Thyroid gland (tissue), 4 donors: ENCODE measurements around the gene ARNT2.

ENCODE experiments used
- CTCF ChIP-seq, 6 experiments: fragments of 200-600 bp in 3 of 6; fragments of 450-650 bp in 3 of 6; sonication (generic) in 3 of 6; IDR thresholded peaks; one replicate each; pipeline ENCODE4 v1.5.1; 2016 to 2019; ENCODE audit warnings: antibody characterized with exemption in 6 of 6, mild to moderate bottlenecking in 2 of 6, inconsistent platforms in 1 of 6, moderate library complexity in 1 of 6
- POLR2A ChIP-seq, 2 donors: fragments of 450-650 bp; IDR thresholded peaks; one replicate each; pipeline ENCODE4 v1.6.1; 2017; ENCODE audit warnings: antibody characterized with exemption in 2 of 2, mild to moderate bottlenecking in 2 of 2, moderate library complexity in 1 of 2

- TF ChIP-seq POLR2A (IDR thresholded peaks at IDR 0.05) (no peak), CTCF (IDR thresholded peaks at IDR 0.05) (no peak)
Observed at GRCh38 chr15:80508783-80509182, 104.6 kb downstream of the ARNT2 start.
